H1 (cell line): ENCODE data around the gene NTNG2. TPM values are rescaled to one million over a fixed set of nuclear protein-coding genes. Genes with fewer than 3 reads are reported as not detected.

Experiments
- HDAC2 ChIP-seq, 2 experiments: fragments of 300-600 bp in 1 of 2; sonication (generic) in 1 of 2; IDR thresholded peaks; 2 replicates each; pipeline ENCODE4 v1.6.1; 2011 to 2012; ENCODE audit warnings: low read depth in 2 of 2, low read length in 2 of 2, mild to moderate bottlenecking in 2 of 2, moderate library complexity in 2 of 2, borderline replicate concordance in 1 of 2, inconsistent platforms in 1 of 2
- polyA plus RNA-seq, 7 experiments: library from polyadenylated mRNA; depleted of rRNA in 3 of 7; stranded (reverse) in 5 of 7; unstranded in 2 of 7; fragments of >200 nt in 5 of 7; fragments of 200-250 nt in 2 of 7; gene quantifications; 1 replicate in 5 of 7; 2 replicates in 1 of 7; 4 replicates in 1 of 7; pipeline versions ENCODE4 v1.2.1 to v1.2.3, GENCODE V29; 2011 to 2013; ENCODE audit warnings: missing spikeins in 2 of 7, mixed read lengths in 2 of 7
- total RNA-seq: library from RNA; stranded (reverse); fragmentation: NEBNext Ultra II Directional; extraction: Animal tissue kit (Norgen Biotek cat#: 25700); gene quantifications from 2 replicates; pipeline ENCODE4 v1.2.1, GENCODE V29; 2021

The NTNG2 gene
- total and polyA plus RNA-seq, 2 of the 8 experiments (the other 6 are each of a cell fraction or from before 2014, with no cell fraction given) = 1.4 to 1.5 TPM

DNA sequence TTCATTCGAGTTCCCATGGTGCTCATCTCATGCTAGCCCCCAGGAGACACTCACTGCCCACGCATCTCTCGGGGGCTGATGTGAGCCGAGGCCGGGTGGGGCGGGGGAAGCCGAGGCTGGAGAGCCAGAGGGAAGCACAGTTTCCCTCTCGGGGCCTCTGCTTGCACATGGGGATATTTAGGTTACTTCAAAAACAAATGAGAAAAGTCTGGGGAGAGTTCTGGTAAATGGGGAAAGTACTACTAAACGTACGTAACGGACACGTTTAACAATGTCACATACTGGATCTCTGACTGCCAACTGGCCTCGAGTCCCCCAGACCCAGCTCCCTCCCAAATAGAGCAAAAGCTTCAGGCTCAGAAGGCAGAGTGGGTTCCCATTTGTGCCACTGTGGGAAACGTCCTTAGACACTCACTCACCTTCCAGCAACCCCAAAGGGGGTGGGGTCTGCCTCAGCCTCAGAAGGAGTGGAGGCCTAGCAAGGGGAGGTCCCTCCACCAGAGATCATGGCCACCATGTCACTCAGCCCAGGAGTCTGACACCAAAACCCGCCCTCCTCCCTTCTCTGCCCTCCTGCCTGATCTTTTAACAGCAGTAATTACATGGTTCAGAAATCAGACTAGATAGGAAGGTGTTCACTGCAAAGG is 33.8 kb upstream of the NTNG2 start (continued):
- TF ChIP-seq HDAC2 (IDR thresholded peaks at IDR 0.05; ENCODE audit: borderline replicate concordance in 1 of 2, low read depth in 2 of 2, low read length in 2 of 2) = no peak
